ENCODE results near the gene FRYL. TPM values are rescaled to one million over a fixed set of nuclear protein-coding genes. Genes with fewer than 3 reads are reported as not detected.

The FRYL gene
- total RNA-seq, 1 donor from 2014 or later = 93.3 TPM

- H3K36me3 Mint-ChIP-seq (ENCODE audit: low read depth, unreplicated experiment) = no peaks in the 10 kb centered on the region
- peak overlapping the region; percentile 22 for H3K27ac Mint-ChIP-seq (ENCODE audit: unreplicated experiment)
- DNase-seq (ENCODE audit: low spot score) = no peak
- H3K4me1 Mint-ChIP-seq (ENCODE audit: unreplicated experiment) = peaks cover 12% of the 10 kb centered on the region
- no peaks in the 10 kb centered on the region for H3K27me3 Mint-ChIP-seq (ENCODE audit: unreplicated experiment)
- no peak overlapping the region for H3K4me3 Mint-ChIP-seq (ENCODE audit: unreplicated experiment)
- TF ChIP-seq CTCF (IDR thresholded peaks at IDR 0.05; ENCODE audit: unreplicated experiment) = no peak
- H3K9me3 Mint-ChIP-seq (ENCODE audit: unreplicated experiment) = no peaks in the 10 kb centered on the region
Observed at GRCh38 chr4:48635310-48635709, 144.8 kb downstream of the FRYL start.

- Mint-ChIP-seq H3K36me3 (ENCODE audit: low read depth, unreplicated experiment) (no peaks in the 10 kb centered on the region), H3K4me3 (ENCODE audit: unreplicated experiment) (no peak overlapping the region), H3K4me1 (ENCODE audit: unreplicated experiment) (peaks cover 11% of the 10 kb centered on the region), H3K27ac (ENCODE audit: unreplicated experiment) (no peak overlapping the region), H3K27me3 (ENCODE audit: unreplicated experiment) (no peaks in the 10 kb centered on the region), H3K9me3 (ENCODE audit: unreplicated experiment) (no peaks in the 10 kb centered on the region)
- TF ChIP-seq CTCF (IDR thresholded peaks at IDR 0.05; ENCODE audit: unreplicated experiment) = no peak
- no peak for DNase-seq (ENCODE audit: low spot score)
Observed at GRCh38 chr4:48634688-48635308, 145.3 kb downstream of the FRYL start.

- H3K4me1 Mint-ChIP-seq (ENCODE audit: unreplicated experiment) = peaks cover 13% of the 10 kb centered on the region
- H3K27me3 Mint-ChIP-seq (ENCODE audit: unreplicated experiment) = no peaks in the 10 kb centered on the region
- no peak overlapping the region for H3K27ac Mint-ChIP-seq (ENCODE audit: unreplicated experiment)
- DNase-seq (ENCODE audit: low spot score) = no peak
- peaks cover 7% of the 10 kb centered on the region for H3K36me3 Mint-ChIP-seq (ENCODE audit: low read depth, unreplicated experiment)
- no peak overlapping the region for H3K4me3 Mint-ChIP-seq (ENCODE audit: unreplicated experiment)
- H3K9me3 Mint-ChIP-seq (ENCODE audit: unreplicated experiment) = no peaks in the 10 kb centered on the region
- TF ChIP-seq CTCF (IDR thresholded peaks at IDR 0.05; ENCODE audit: unreplicated experiment) = no peak
Observed at GRCh38 chr4:48633657-48634056, 146.4 kb downstream of the FRYL start.

- Mint-ChIP-seq H3K4me1 (ENCODE audit: unreplicated experiment) (peaks cover 7% of the 10 kb centered on the region), H3K9me3 (ENCODE audit: unreplicated experiment) (no peaks in the 10 kb centered on the region), H3K27ac (ENCODE audit: unreplicated experiment) (peak overlapping the region; percentile 10), H3K27me3 (ENCODE audit: unreplicated experiment) (no peaks in the 10 kb centered on the region), H3K4me3 (ENCODE audit: unreplicated experiment) (no peak overlapping the region), H3K36me3 (ENCODE audit: low read depth, unreplicated experiment) (peaks cover 12% of the 10 kb centered on the region)
- no peak for TF ChIP-seq CTCF (IDR thresholded peaks at IDR 0.05; ENCODE audit: unreplicated experiment)
- DNase-seq (ENCODE audit: low spot score) = no peak
Observed at GRCh38 chr4:48629458-48629857, 150.6 kb downstream of the FRYL start.

GRCh38 chr4:48623182-48623780 is 156.8 kb downstream of the FRYL start:
- H3K4me3 Mint-ChIP-seq (ENCODE audit: unreplicated experiment) = no peak overlapping the region
- H3K4me1 Mint-ChIP-seq (ENCODE audit: unreplicated experiment) = no peaks in the 10 kb centered on the region
- no peak for TF ChIP-seq CTCF (IDR thresholded peaks at IDR 0.05; ENCODE audit: unreplicated experiment)
- peaks cover 9% of the 10 kb centered on the region for H3K36me3 Mint-ChIP-seq (ENCODE audit: low read depth, unreplicated experiment)
- DNase-seq (ENCODE audit: low spot score) = no peak
- no peak overlapping the region for H3K27ac Mint-ChIP-seq (ENCODE audit: unreplicated experiment)
- H3K27me3 Mint-ChIP-seq (ENCODE audit: unreplicated experiment) = no peaks in the 10 kb centered on the region
- H3K9me3 Mint-ChIP-seq (ENCODE audit: unreplicated experiment) = no peaks in the 10 kb centered on the region

Data from endothelial cell (in vitro differentiated cells).